Activated B cell treated with CpG ODN at 0.5 μM for 24 hours (primary cell): Measurements from ENCODE around the gene MT3. TPM values are rescaled to one million over a fixed set of nuclear protein-coding genes. Genes with fewer than 3 reads are reported as not detected.

Experiments used
- ATAC-seq: fragments of 200-7000 bp; cut with Tn5 transposase; one replicate; pipeline ENCODE4 v1.10.0; 2021; ENCODE audit warnings: low read depth, mild to moderate bottlenecking, moderate library complexity
- CTCF ChIA-PET: fragments of 350-600 bp; sonication (Branson Sonifier 250); formaldehyde crosslinking; loops from one replicate; lab custom pipeline; 2021; ENCODE audit warnings: antibody characterized with exemption; lab: Charles Lee
- POLR2A ChIA-PET: fragments of 350-600 bp; sonication (Branson Sonifier 250); formaldehyde crosslinking; loops from one replicate; lab custom pipeline; 2021; ENCODE audit warnings: antibody characterized with exemption; lab: Charles Lee
- DNase-seq: peaks from one replicate; pipeline ENCODE4 v3.0.0; 2022
- H3K27ac Mint-ChIP-seq: one replicate; pipeline ENCODE4 v1.8.0; 2020; ENCODE audit warnings: mixed read lengths
- H3K27me3 Mint-ChIP-seq: one replicate; pipeline ENCODE4 v1.8.0; 2021; ENCODE audit warnings: mixed read lengths
- H3K36me3 Mint-ChIP-seq: one replicate; pipeline ENCODE4 v1.8.0; 2021; ENCODE audit warnings: low read depth, mixed read lengths
- H3K4me1 Mint-ChIP-seq: one replicate; pipeline ENCODE4 v1.8.0; 2021; ENCODE audit warnings: mixed read lengths
- H3K4me3 Mint-ChIP-seq: one replicate; pipeline ENCODE4 v1.8.0; 2020; ENCODE audit warnings: mild to moderate bottlenecking, mixed read lengths
- H3K9me3 Mint-ChIP-seq: one replicate; pipeline ENCODE4 v1.8.0; 2020; ENCODE audit warnings: mixed read lengths
- intact Hi-C: fragments of 100-400 bp; cut with micrococcal nuclease; formaldehyde crosslinking; loops from one replicate; pipeline ENCODE4 v1.15.1; 2024
- total RNA-seq: library from RNA; stranded (reverse); gene quantifications from 2 replicates; pipeline ENCODE4 v1.2.3, GENCODE V29; 2022
- TF ChIP-seq, protein P1 (sequence below): fragments of 200-600 bp; IDR thresholded peaks from one replicate; pipeline ENCODE4 v1.8.0; 2022; ENCODE audit warnings: antibody characterized with exemption, mild to moderate bottlenecking

The MT3 gene
- total RNA-seq, 1 donor from 2014 or later, result not detected

DNA sequence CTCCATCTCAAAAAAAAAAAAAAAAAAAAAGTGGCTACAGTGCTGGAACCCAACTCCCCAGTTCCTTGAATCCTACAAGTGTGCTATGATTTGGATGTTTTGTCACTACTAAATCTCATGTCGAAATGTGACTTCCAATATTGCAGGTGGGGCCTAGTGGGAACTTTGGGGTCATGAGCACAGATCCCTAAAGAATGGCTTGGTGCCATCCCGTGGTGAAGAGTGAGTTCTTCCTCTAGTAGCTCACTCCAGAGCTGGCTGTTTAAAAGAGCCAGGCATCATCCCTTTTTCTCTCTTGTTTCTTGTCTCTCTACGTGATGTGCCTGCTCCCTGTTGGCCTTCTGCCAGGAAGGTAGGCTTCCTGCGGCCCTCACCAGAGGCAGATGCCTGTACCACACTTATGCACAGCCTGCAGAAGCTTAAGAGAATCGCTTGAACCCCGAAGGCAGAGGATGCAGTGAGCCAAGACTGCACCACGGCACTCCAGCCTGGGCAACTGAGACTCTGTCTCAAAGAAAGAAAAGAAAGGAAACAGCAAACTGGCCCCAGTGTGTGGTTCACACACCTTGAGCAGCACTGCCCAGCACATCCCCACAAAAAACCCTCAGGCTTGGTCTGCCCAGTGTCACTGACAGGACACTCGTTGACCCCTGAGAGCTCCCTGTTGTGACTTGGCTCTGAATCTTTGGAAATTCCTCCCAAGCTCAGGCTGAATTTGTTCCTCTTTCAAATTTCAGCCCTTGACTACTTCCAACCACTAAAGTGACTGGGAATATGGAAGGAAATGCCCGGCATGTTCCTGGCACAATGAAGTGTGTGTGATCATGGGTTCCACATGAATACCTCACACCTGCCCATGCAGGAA lies 39.4 kb downstream of the MT3 start:
- intact Hi-C loops, result no loop called here
- ATAC-seq (no peak), DNase-seq (no peak)
- no peak overlapping the region for H3K4me3 Mint-ChIP-seq
- H3K27ac Mint-ChIP-seq, result no peak overlapping the region
- TF ChIP-seq, protein P1, sequence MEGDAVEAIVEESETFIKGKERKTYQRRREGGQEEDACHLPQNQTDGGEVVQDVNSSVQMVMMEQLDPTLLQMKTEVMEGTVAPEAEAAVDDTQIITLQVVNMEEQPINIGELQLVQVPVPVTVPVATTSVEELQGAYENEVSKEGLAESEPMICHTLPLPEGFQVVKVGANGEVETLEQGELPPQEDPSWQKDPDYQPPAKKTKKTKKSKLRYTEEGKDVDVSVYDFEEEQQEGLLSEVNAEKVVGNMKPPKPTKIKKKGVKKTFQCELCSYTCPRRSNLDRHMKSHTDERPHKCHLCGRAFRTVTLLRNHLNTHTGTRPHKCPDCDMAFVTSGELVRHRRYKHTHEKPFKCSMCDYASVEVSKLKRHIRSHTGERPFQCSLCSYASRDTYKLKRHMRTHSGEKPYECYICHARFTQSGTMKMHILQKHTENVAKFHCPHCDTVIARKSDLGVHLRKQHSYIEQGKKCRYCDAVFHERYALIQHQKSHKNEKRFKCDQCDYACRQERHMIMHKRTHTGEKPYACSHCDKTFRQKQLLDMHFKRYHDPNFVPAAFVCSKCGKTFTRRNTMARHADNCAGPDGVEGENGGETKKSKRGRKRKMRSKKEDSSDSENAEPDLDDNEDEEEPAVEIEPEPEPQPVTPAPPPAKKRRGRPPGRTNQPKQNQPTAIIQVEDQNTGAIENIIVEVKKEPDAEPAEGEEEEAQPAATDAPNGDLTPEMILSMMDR, result no peak
- H3K27me3 Mint-ChIP-seq, result peaks cover 40% of the 10 kb centered on the region
- H3K9me3 Mint-ChIP-seq, result no peaks in the 10 kb centered on the region
- CTCF ChIA-PET, result no interaction called here
- peaks cover 49% of the 10 kb centered on the region for H3K4me1 Mint-ChIP-seq
- H3K36me3 Mint-ChIP-seq, result no peaks in the 10 kb centered on the region
- POLR2A ChIA-PET, result no interaction called here

DNA sequence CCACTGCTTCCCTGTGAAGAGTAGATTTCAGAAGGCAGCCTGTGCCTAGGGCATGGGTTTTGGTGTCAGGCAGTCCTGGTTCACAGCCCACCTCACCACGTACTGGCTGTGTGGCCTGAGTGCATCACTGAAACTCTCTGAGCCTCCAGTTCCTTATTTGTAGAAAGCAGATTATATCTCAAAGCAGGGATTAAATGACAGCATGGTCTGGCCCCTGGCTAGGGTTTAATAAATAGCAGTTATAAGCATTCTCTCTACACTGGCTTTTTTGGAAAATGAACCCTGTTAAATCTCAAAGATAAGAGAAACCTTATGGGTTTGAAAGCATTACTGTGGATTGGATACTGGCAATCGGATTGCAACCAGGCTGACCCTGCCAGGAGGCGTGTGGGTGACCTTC lies 40.2 kb downstream of the MT3 start:
- peaks cover 47% of the 10 kb centered on the region for H3K4me1 Mint-ChIP-seq
- H3K27me3 Mint-ChIP-seq, result peaks cover 43% of the 10 kb centered on the region
- TF ChIP-seq, protein P1, result no peak
- H3K27ac Mint-ChIP-seq, result peak overlapping the region; percentile 64
- ATAC-seq, result no peak
- intact Hi-C loops, result no loop called here
- DNase-seq, result no peak
- H3K4me3 Mint-ChIP-seq, result no peak overlapping the region
- H3K9me3 Mint-ChIP-seq, result no peaks in the 10 kb centered on the region
- CTCF ChIA-PET, result interaction anchor here (1.1 to 1.7 kb wide), 4 partner anchors 19 to 72 kb away, joined by 3 to 6 read pairs (median 4); partner anchors contain the start of gene MT2A
- no peaks in the 10 kb centered on the region for H3K36me3 Mint-ChIP-seq
- POLR2A ChIA-PET, result interaction anchor here (1.0 to 1.3 kb wide), 4 partner anchors 11 to 54 kb away, joined by 3 to 6 read pairs (median 4); partner anchors contain the start of gene MT2A

DNA sequence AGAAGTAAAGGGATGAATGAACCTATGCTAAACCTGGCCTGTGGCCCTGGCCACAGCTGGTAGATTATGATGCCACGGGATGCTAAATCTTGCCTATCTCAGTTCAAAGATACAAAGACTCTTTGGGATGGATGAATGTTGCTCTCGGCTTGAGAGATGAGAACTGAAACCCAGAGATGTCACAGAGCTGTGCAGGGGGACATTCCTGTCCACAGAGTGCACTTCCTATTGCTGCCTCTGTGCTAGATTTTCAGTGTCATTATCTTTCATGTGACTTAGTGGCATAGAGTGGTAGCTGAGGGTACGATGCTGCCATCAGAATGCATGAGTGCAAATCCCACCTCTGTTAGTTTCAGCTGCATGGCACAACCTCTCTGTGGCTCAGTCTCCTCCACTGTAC lies 40.8 kb downstream of the MT3 start:
- H3K4me1 Mint-ChIP-seq, result peaks cover 47% of the 10 kb centered on the region
- no peaks in the 10 kb centered on the region for H3K9me3 Mint-ChIP-seq
- intact Hi-C loops, result loop anchor here (1.0 to 10.0 kb wide), 5 partner anchors 13 to 305 kb away; partner anchors contain the start of genes HERPUD1 and MT1X
- peak; percentile 95 for ATAC-seq
- peak overlapping the region; percentile 50 for H3K4me3 Mint-ChIP-seq
- POLR2A ChIA-PET, result interaction anchor here (0.9 to 1.3 kb wide), 5 partner anchors 10 to 53 kb away, joined by 3 to 6 read pairs (median 3); partner anchors contain the start of gene MT2A
- H3K27ac Mint-ChIP-seq, result peak overlapping the region; percentile 64
- TF ChIP-seq, protein P1, result no peak
- DNase-seq, result no peak
- no peaks in the 10 kb centered on the region for H3K36me3 Mint-ChIP-seq
- peaks cover 43% of the 10 kb centered on the region for H3K27me3 Mint-ChIP-seq
- CTCF ChIA-PET, result interaction anchor here (0.7 to 1.7 kb wide), 5 partner anchors 13 to 72 kb away, joined by 3 to 6 read pairs (median 4); partner anchors contain the start of gene MT2A

DNA sequence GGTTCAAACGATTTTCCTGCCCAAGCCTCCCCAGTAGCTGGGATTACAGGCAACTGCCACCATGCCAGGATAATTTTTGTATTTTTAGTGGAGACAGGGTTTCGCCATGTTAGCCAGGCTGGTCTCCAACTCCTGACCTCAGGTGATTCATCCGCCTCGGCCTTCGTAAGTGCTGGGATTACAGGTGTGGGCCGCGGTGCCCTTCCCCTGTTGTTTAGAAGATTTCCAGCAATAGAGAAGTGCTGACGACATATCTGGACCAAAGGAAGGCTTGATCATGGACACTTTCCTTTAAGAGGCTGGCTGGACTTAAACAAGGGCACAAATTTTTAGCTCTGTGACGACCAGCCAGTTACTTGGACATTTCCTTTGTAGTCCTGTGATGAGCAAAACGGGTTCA lies 41.9 kb downstream of the MT3 start:
- Mint-ChIP-seq H3K36me3 (no peaks in the 10 kb centered on the region), H3K4me3 (no peak overlapping the region), H3K9me3 (no peaks in the 10 kb centered on the region), H3K27me3 (peaks cover 35% of the 10 kb centered on the region), H3K4me1 (peaks cover 43% of the 10 kb centered on the region), H3K27ac (no peak overlapping the region)
- ChIA-PET CTCF (interaction anchor here (1.5 to 1.7 kb wide), 2 partner anchors 30 to 71 kb away, joined by 5 to 6 read pairs; no protein-coding TSS in a partner anchor), POLR2A (no interaction called here)
- TF ChIP-seq, protein P1, result no peak
- intact Hi-C loops, result loop anchor here (5.0 to 10.0 kb wide), 2 partner anchors 41 to 304 kb away; partner anchors contain the start of gene HERPUD1
- no peak for ATAC-seq
- DNase-seq, result no peak

DNA sequence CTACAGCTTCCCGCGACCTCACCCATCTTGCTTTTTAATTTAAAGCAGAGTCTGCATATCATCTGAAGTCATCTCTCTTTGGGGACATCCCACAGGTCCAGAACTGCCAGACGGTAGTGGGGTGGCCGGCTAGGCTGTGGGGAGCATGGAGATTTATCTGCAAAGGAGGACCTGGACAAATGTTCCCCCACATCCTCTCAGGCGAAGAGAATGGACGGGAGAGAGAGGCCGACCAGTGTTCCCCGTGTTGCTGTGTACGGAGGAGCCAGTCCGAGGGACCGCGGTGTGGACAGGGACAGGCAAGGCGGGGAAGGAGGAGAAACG lies 42.5 kb downstream of the MT3 start:
- ChIA-PET POLR2A (no interaction called here), CTCF (no interaction called here)
- Mint-ChIP-seq H3K4me3 (peak overlapping the region; percentile 65), H3K9me3 (no peaks in the 10 kb centered on the region), H3K4me1 (peaks cover 43% of the 10 kb centered on the region), H3K27ac (no peak overlapping the region), H3K36me3 (no peaks in the 10 kb centered on the region), H3K27me3 (peaks cover 36% of the 10 kb centered on the region)
- intact Hi-C loops, result loop anchor here (5.0 to 10.0 kb wide), 2 partner anchors 41 to 303 kb away; partner anchors contain the start of gene HERPUD1
- no peak for ATAC-seq
- TF ChIP-seq, protein P1, result no peak
- no peak for DNase-seq
